H1 (cell line): ENCODE results near the gene FGF5. TPM values are rescaled to one million over a fixed set of nuclear protein-coding genes. Genes with fewer than 3 reads are reported as not detected.

ENCODE experiments used
- CTCF ChIA-PET: fragments of 300-600 bp; sonication (Branson Sonifier 250); formaldehyde crosslinking; loops from one replicate; lab custom pipeline; 2021; ENCODE audit not compliant: partially characterized antibody; lab: Charles Lee
- POLR2A ChIA-PET: fragments of 300-600 bp; sonication (Branson Sonifier 250); formaldehyde crosslinking; loops from one replicate; lab custom pipeline; 2021; ENCODE audit warnings: inconsistent platforms; ENCODE audit not compliant: partially characterized antibody; lab: Charles Lee
- DNase-seq, 2 experiments: peaks; one replicate each; pipeline versions ENCODE4 v3.0.0 to v3.0.0-alpha.2; 2010 to 2022; ENCODE audit warnings: low spot score in 2 of 2, low read depth in 1 of 2, mixed read lengths in 1 of 2
- FAIRE-seq: peaks from 2 replicates; lab custom pipeline; 2011; peaks lifted over from hg19 to GRCh38; lab: Jason Lieb, UNC
- H2AFZ ChIP-seq: 2 replicates; pipeline ENCODE4 v1.8.1; 2012; ENCODE audit warnings: low read length, inconsistent platforms
- H2AK5ac ChIP-seq: 2 replicates; pipeline ENCODE4 v1.6.1; 2013; ENCODE audit warnings: low read depth, low read length
- H2BK120ac ChIP-seq: replicated peaks from 2 replicates; pipeline ENCODE3; 2013; ENCODE audit warnings: low read depth, low read length, inconsistent platforms
- H2BK12ac ChIP-seq: 2 replicates; pipeline ENCODE4 v1.6.1; 2013; ENCODE audit warnings: low read depth, low read length
- H2BK15ac ChIP-seq: 2 replicates; pipeline ENCODE4 v1.6.1; 2013; ENCODE audit warnings: low read length
- H2BK20ac ChIP-seq: 2 replicates; pipeline ENCODE4 v1.6.1; 2013; ENCODE audit warnings: low read length
- H2BK5ac ChIP-seq: 2 replicates; pipeline ENCODE4 v1.6.1; 2013; ENCODE audit warnings: low read depth, low read length
- H3K14ac ChIP-seq: 2 replicates; pipeline ENCODE4 v1.6.1; 2013; ENCODE audit warnings: inconsistent platforms; ENCODE audit not compliant: insufficient read length
- H3K18ac ChIP-seq: 2 replicates; pipeline ENCODE4 v1.6.1; 2013; ENCODE audit warnings: low read length; ENCODE audit errors: extremely low read depth
- H3K23ac ChIP-seq: 2 replicates; pipeline ENCODE4 v1.6.1; 2013; ENCODE audit warnings: inconsistent platforms; ENCODE audit not compliant: insufficient read length
- H3K23me2 ChIP-seq: 2 replicates; pipeline ENCODE4 v1.6.1; 2013; ENCODE audit warnings: low read depth, low read length
- H3K27ac ChIP-seq: 2 replicates; pipeline ENCODE4 v1.6.1; 2011; ENCODE audit warnings: low read depth, low read length, inconsistent platforms
- H3K27me3 ChIP-seq, 4 experiments: replicated peaks in 1 of 4; 1 replicate in 1 of 4; 2 replicates in 3 of 4; pipeline versions ENCODE4 v1.6.1 to v1.8.1; 2011 to 2013; ENCODE audit warnings: low read length in 3 of 4, mild to moderate bottlenecking in 3 of 4, inconsistent platforms in 2 of 4, mixed read lengths in 2 of 4, moderate library complexity in 1 of 4; ENCODE audit not compliant: control insufficient read depth in 3 of 4, insufficient read depth in 3 of 4; ENCODE audit errors: extremely low read depth in 1 of 4
- H3K36me3 ChIP-seq, 4 experiments: 2 replicates each; pipeline versions ENCODE4 v1.6.1 to v1.8.1; 2011 to 2013; ENCODE audit warnings: mild to moderate bottlenecking in 4 of 4, low read length in 3 of 4, moderate library complexity in 2 of 4, control low read depth in 1 of 4, inconsistent platforms in 1 of 4; ENCODE audit not compliant: insufficient read depth in 4 of 4, control insufficient read depth in 2 of 4
- H3K4ac ChIP-seq: replicated peaks from 2 replicates; pipeline ENCODE3; 2013; ENCODE audit warnings: low read length, low read depth, mixed read lengths, inconsistent platforms; ENCODE audit not compliant: insufficient read length
- H3K4me1 ChIP-seq, 4 experiments: replicated peaks in 1 of 4; 1 replicate in 1 of 4; 2 replicates in 3 of 4; pipeline versions ENCODE4 v1.6.1 to v1.8.1; 2011 to 2013; ENCODE audit warnings: low read length in 3 of 4, inconsistent platforms in 2 of 4, mixed read lengths in 1 of 4; ENCODE audit not compliant: insufficient read depth in 4 of 4, control insufficient read depth in 3 of 4
- H3K4me2 ChIP-seq, 2 experiments: 2 replicates each; pipeline versions ENCODE4 v1.6.1 to v1.8.1; 2011 to 2013; ENCODE audit warnings: low read depth in 2 of 2, low read length in 2 of 2, control low read depth in 1 of 2, inconsistent platforms in 1 of 2, mild to moderate bottlenecking in 1 of 2; ENCODE audit not compliant: insufficient read depth in 1 of 2
- H3K4me3 ChIP-seq, 4 experiments: fragments of 200-600, 300-600 bp in 1 of 4; sonication (generic), shearing (Covaris generic), sonication (Bioruptor Twin) in 1 of 4; 2 replicates each; pipeline versions ENCODE4 v1.5.1 to v1.8.1; 2011 to 2016; ENCODE audit warnings: low read length in 4 of 4, low read depth in 3 of 4, control low read depth in 2 of 4, inconsistent platforms in 2 of 4, mild to moderate bottlenecking in 2 of 4, mixed read lengths in 1 of 4, moderate library complexity in 1 of 4; ENCODE audit not compliant: insufficient read depth in 2 of 4; ENCODE audit errors: extremely low read depth in 1 of 4
- H3K56ac ChIP-seq: replicated peaks from 2 replicates; pipeline ENCODE3; 2013; ENCODE audit warnings: low read depth, mild to moderate bottlenecking, mixed read lengths, low read length, inconsistent platforms; ENCODE audit not compliant: insufficient read length
- H3K79me1 ChIP-seq: 2 replicates; pipeline ENCODE4 v1.6.1; 2013; ENCODE audit warnings: low read depth, low read length, control low read depth
- H3K79me2 ChIP-seq, 2 experiments: 2 replicates each; pipeline versions ENCODE4 v1.6.1 to v1.8.1; 2012 to 2013; ENCODE audit warnings: low read length in 2 of 2, mild to moderate bottlenecking in 2 of 2, inconsistent platforms in 1 of 2; ENCODE audit not compliant: insufficient read depth in 2 of 2, control insufficient read depth in 1 of 2
- H3K9ac ChIP-seq, 4 experiments: replicated peaks in 1 of 4; 1 replicate in 1 of 4; 2 replicates in 3 of 4; pipeline versions ENCODE4 v1.6.1 to v1.8.1; 2011 to 2013; ENCODE audit warnings: low read depth in 3 of 4, low read length in 3 of 4, control low read depth in 2 of 4, mild to moderate bottlenecking in 2 of 4, moderate library complexity in 2 of 4, inconsistent platforms in 1 of 4; ENCODE audit errors: extremely low read depth in 1 of 4
- H3K9me3 ChIP-seq, 2 experiments: 2 replicates each; pipeline versions ENCODE4 v1.6.1 to v1.8.1; 2012 to 2013; ENCODE audit warnings: mild to moderate bottlenecking in 2 of 2, moderate library complexity in 2 of 2, control low read depth in 1 of 2, inconsistent platforms in 1 of 2, low read depth in 1 of 2, low read length in 1 of 2, mixed read lengths in 1 of 2; ENCODE audit not compliant: insufficient read depth in 2 of 2
- H4K20me1 ChIP-seq, 2 experiments: replicated peaks in 1 of 2; 2 replicates each; pipeline versions ENCODE3 to v1.8.1; 2011 to 2013; ENCODE audit warnings: inconsistent platforms in 2 of 2, low read length in 2 of 2, mild to moderate bottlenecking in 1 of 2; ENCODE audit not compliant: insufficient read depth in 2 of 2, control insufficient read depth in 1 of 2
- H4K5ac ChIP-seq: 2 replicates; pipeline ENCODE4 v1.6.1; 2013; ENCODE audit warnings: low read length, low read depth, mixed read lengths, inconsistent platforms; ENCODE audit not compliant: insufficient read length
- H4K8ac ChIP-seq: 2 replicates; pipeline ENCODE4 v1.8.0; 2013; ENCODE audit warnings: mild to moderate bottlenecking, moderate library complexity, low read length, inconsistent platforms; ENCODE audit not compliant: insufficient read depth; ENCODE audit errors: extremely low read depth
- H4K91ac ChIP-seq: replicated peaks from 2 replicates; pipeline ENCODE3; 2013; ENCODE audit warnings: low read length, mixed read lengths, inconsistent platforms; ENCODE audit not compliant: insufficient read length
- SIN3A ChIP-seq, 2 experiments: IDR thresholded peaks in 1 of 2; conservative IDR thresholded peaks in 1 of 2; 2 replicates each; pipeline ENCODE4 v1.6.1; 2011 to 2012; ENCODE audit warnings: low read length in 2 of 2, improper control_type of control experiment in 1 of 2, low read depth in 1 of 2, mild to moderate bottlenecking in 1 of 2
- TEAD4 ChIP-seq: IDR thresholded peaks from 2 replicates; pipeline ENCODE4 v1.6.1; 2012; ENCODE audit warnings: low read depth, low read length, inconsistent platforms, mixed read lengths
- WGBS, 2 experiments: shearing (Covaris generic) in 1 of 2; methylation state at CpG; one replicate each; pipeline versions ENCODE4 v1.1.6 to v1.1.7; 2013 to 2015; ENCODE audit warnings: low lambda C conversion rate in 2 of 2, mixed read lengths in 2 of 2, inconsistent platforms in 1 of 2, low coverage in 1 of 2, missing lambda C conversion rate in 1 of 2; ENCODE audit not compliant: insufficient replicate concordance in 2 of 2, insufficient coverage in 1 of 2, insufficient read length in 1 of 2; ENCODE audit errors: extremely low coverage in 1 of 2, missing lambda C conversion rate in 1 of 2; 5-methylcytosine and 5-hydroxymethylcytosine counted together
- polyA plus RNA-seq, 7 experiments: library from polyadenylated mRNA; depleted of rRNA in 3 of 7; stranded (reverse) in 5 of 7; unstranded in 2 of 7; fragments of >200 nt in 5 of 7; fragments of 200-250 nt in 2 of 7; gene quantifications; 1 replicate in 5 of 7; 2 replicates in 1 of 7; 4 replicates in 1 of 7; pipeline versions ENCODE4 v1.2.1 to v1.2.3, GENCODE V29; 2011 to 2013; ENCODE audit warnings: missing spikeins in 2 of 7, mixed read lengths in 2 of 7
- total RNA-seq: library from RNA; stranded (reverse); fragmentation: NEBNext Ultra II Directional; extraction: Animal tissue kit (Norgen Biotek cat#: 25700); gene quantifications from 2 replicates; pipeline ENCODE4 v1.2.1, GENCODE V29; 2021

Gene FGF5
- total and polyA plus RNA-seq, 2 of the 8 experiments (the other 6 are each of a cell fraction or from before 2014, with no cell fraction given) = not detected

DNA sequence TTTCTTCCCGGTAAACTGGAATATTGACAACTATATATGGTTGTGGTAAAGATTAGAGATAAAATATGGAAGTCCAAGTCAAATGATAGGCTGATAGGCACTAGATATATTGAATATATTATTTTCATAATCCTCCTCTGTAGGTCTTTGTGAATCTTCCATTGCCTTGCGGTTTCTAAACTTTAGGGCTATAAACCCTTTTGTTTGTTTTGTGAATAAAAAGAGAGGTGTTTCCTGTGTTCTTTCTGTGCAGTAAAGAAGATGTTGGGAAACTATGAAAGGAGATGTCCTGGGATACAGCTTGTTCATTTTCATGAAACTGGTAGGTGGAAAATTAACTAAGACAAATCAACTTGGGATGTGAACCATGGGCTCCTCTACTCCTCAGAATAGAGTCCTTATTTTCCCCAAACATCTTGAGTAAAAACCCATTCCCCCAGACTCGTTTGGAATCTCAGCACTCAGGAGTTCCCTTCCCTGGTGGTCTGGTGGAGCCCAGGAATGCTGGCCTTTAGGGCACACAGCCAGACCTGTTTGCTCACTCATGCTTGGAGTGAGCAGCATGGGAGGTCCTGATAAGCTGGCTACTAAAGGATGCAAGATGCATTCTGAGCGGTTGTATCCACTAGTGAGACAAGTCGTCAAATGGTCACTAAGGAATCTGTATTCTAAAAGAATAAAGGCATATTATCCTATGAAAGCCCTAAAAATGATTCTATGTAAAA, 47.0 kb upstream of the FGF5 start:
- Histone ChIP-seq H2AK5ac (no peak overlapping the region), H4K20me1 (no peaks in the 10 kb centered on the region), H3K4me2 (no peak overlapping the region), H3K27ac (no peak overlapping the region), H3K4ac (no peak overlapping the region), H3K4me1 (no peaks in the 10 kb centered on the region), H4K8ac (no peak overlapping the region), H3K36me3 (no peaks in the 10 kb centered on the region), H3K27me3 (peaks cover 0 to 4% (median 1%) of the 10 kb centered on the region in 4 experiments; a peak in 1 of 7 replicates), H3K23me2 (no peaks in the 10 kb centered on the region), H3K4me3 (no peak overlapping the region), H2BK20ac (no peak overlapping the region), H3K79me1 (no peaks in the 10 kb centered on the region), H2BK12ac (no peak overlapping the region), H3K14ac (no peak overlapping the region), H3K79me2 (no peaks in the 10 kb centered on the region), H3K9me3 (no peaks in the 10 kb centered on the region), H4K91ac (no peak overlapping the region), H3K18ac (no peak overlapping the region), H2BK120ac (no peak overlapping the region)
- CTCF ChIA-PET = interaction anchor here (0.5 to 3.6 kb wide), 13 partner anchors 9 to 118 kb away, joined by 3 to 34 read pairs (median 4); no protein-coding TSS in a partner anchor
- 67% methylated on average over 5 of the region's 5 CpGs; no CpG with 5 or more reads in 1 of the 2 experiments for WGBS, 2 experiments
- DNase-seq = no peak
- no peak for TF ChIP-seq SIN3A (conservative IDR thresholded peaks at IDR 0.05 in 1 of 2, IDR thresholded peaks at IDR 0.05 in 1 of 2; ENCODE audit: low read depth in 1 of 2, low read length in 2 of 2)
- TF ChIP-seq TEAD4 = 0 out of 2 replicates have a peak, but pooled peaks have one; percentile 25
- TF ChIP-seq, all 59 proteins: peak for 1
- POLR2A ChIA-PET = no interaction called here
- no peak overlapping the region for H3K9ac ChIP-seq
- H2BK5ac ChIP-seq = no peak overlapping the region
- H4K5ac ChIP-seq = no peak overlapping the region
- no peak overlapping the region for H2BK15ac ChIP-seq
- FAIRE-seq = no peak
- H2AFZ ChIP-seq = no peak overlapping the region
- H3K23ac ChIP-seq = no peak overlapping the region
- H3K56ac ChIP-seq = no peak overlapping the region
